HG03135 (cell line): ENCODE measurements around the gene TMEM79.

ENCODE experiments used
- ATAC-seq: cut with Tn5 transposase; IDR thresholded peaks from one replicate; pipeline ENCODE4 v1.9.1; 2021; ENCODE audit warnings: mild to moderate bottlenecking, moderate library complexity; ENCODE audit not compliant: unreplicated experiment

TMEM79 gene, protein sequence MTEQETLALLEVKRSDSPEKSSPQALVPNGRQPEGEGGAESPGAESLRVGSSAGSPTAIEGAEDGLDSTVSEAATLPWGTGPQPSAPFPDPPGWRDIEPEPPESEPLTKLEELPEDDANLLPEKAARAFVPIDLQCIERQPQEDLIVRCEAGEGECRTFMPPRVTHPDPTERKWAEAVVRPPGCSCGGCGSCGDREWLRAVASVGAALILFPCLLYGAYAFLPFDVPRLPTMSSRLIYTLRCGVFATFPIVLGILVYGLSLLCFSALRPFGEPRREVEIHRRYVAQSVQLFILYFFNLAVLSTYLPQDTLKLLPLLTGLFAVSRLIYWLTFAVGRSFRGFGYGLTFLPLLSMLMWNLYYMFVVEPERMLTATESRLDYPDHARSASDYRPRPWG

DNA sequence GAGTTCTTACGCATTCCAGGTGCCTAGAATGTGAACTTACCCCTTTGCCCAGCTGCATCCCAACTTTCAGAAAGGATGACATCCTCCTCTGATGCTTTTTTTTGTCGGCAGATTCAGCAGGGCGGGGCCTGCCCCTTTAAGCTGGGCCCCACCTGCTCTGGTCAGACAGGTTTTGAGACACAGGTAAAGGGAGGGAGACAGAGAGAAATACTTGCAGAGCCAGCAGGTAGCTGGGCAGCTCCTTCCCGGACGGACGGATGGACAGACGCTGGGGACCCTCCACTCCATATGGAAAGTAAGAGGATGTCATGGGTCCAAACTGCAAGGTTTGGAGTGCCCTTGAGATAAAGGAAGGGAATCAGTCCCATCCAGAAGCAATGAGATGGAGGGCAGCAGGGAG lies at the start of gene TMEM79:
Gene TMEM79, plus strand, starts transcription at position 214 of the 400 bp plus-strand sequence. CDS start 902 bp downstream, outside the sequence.
- ATAC-seq: no peak

GRCh38 chr1:156236164-156236563 lies 48.0 kb upstream of the TMEM79 start:
- no peak for ATAC-seq

DNA sequence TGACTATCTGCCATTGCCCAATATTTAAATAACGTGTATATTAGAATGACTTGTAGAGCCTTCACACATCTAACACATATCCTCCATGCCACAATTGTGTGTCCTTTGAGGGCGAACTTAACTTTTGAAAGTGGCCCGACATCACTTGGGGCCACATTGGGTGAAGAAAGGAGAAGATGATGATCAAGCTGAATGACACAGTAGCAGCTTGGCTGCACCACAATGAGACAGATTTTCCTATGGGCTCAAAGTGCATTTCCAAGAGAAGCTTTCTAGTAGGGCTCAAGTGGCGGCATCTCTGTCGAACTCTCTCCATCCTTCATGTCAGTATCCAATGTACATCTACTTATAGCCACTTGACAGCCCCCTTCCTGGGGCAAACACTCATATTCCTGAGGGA lies 45.9 kb upstream of the TMEM79 start:
- no peak for ATAC-seq

GRCh38 chr1:156241311-156241811 lies 42.8 kb upstream of the TMEM79 start:
- no peak for ATAC-seq

DNA sequence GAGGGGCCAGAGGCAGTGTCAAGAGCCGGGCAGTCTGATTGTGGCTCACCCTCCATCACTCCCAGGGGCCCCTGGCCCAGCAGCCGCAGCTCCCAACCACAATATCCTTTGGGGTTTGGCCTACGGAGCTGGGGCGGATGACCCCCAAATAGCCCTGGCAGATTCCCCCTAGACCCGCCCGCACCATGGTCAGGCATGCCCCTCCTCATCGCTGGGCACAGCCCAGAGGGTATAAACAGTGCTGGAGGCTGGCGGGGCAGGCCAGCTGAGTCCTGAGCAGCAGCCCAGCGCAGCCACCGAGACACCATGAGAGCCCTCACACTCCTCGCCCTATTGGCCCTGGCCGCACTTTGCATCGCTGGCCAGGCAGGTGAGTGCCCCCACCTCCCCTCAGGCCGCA lies 42.2 kb upstream of the TMEM79 start, which contains the start of gene BGLAP:
Gene BGLAP, plus strand, starts transcription at position 259 of the 400 bp plus-strand sequence. Its CDS starts 48 bp downstream, at position 307.
- no peak for ATAC-seq

- no peak for ATAC-seq
Observed at GRCh38 chr1:156242738-156243137, 41.4 kb upstream of the TMEM79 start.

GRCh38 chr1:156244126-156244525 lies 40.0 kb upstream of the TMEM79 start:
- no peak for ATAC-seq

GRCh38 chr1:156244712-156245111 lies 39.4 kb upstream of the TMEM79 start:
- ATAC-seq: no peak

- ATAC-seq: no peak
Observed at GRCh38 chr1:156245451-156246232, 38.5 kb upstream of the TMEM79 start.

GRCh38 chr1:156246241-156246780 lies 37.8 kb upstream of the TMEM79 start:
- no peak for ATAC-seq

DNA sequence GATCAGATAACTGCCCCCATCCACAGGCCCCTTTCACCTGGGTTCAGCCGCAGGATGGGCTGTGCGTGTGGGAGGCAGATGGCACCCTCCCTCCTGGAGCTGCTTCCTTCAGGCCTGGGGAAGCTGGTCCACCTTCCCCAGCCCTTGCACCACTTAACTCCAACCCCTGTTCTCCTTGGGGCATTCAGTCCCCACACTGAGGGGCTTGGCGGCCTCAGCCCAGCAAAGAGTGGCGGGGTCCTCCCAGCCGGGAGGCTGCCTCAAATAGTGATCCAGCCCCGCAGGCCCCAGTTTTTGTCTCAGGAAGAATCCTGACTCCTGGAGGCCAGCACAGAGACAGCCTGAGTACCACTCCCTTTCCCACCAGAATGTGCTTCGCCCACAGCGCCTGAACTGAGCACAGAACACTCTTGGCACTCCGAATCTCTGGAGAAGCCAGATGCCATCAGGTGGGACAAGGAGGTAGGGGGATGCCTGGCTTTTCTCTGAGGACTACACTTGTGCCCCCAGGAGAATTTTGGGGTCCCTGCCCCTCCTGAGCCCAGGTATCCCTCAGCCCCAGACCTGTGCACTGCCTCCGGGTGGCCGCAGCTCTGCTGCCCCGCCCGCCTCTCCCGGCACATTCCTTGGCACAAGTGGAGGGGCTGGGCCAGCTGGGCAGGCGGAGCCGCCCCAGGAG lies 37.2 kb upstream of the TMEM79 start:
- ATAC-seq: no peak

GRCh38 chr1:156247460-156248322 lies 36.4 kb upstream of the TMEM79 start, which contains the start of gene PAQR6:
TSS of gene PAQR6 (minus strand) at chr1:156248056. CDS start at chr1:156246731, 1,325 bp downstream.
- no peak for ATAC-seq

DNA sequence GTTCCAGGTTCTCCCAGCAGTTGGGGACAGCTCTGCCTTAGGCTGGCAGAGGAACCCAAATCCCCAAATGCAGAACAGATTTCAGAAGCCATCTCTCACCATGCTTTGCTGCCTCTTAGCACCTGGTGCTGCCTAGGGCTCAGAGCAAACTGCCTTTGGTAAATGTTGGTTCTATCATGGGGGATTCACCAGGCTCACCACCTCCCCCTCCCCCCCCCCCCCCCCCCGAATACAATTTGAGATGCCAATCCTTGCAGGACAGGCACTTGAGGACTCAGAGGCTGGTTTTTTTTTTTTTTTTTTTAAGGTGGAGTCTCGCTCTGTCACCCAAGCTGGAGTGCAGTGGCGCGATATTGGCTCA lies 35.8 kb upstream of the TMEM79 start:
- no peak for ATAC-seq

GRCh38 chr1:156249593-156249992 lies 34.5 kb upstream of the TMEM79 start:
- ATAC-seq: no peak

DNA sequence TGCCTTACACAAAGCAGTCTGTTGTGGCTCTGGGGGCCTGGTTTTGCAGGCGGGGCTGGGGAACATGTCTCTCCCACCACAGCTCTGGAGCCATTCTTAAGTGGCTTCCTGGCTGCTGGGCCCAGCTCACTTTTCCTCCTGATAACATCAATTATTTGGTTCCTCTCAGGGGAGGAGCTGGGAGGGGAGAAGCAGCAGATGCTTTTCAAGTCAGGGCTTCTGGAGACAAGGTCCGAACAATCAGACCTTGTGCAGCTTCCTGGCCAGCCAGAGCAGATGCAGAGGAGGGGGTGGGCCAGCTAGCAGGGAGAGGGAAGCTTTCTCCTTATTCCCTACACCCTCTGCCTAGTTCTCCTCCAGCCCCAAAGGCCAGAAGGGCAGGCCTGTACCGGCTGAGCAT lies 32.6 kb upstream of the TMEM79 start:
- ATAC-seq: no peak

GRCh38 chr1:156253634-156254033 lies 30.5 kb upstream of the TMEM79 start:
- ATAC-seq: no peak

DNA sequence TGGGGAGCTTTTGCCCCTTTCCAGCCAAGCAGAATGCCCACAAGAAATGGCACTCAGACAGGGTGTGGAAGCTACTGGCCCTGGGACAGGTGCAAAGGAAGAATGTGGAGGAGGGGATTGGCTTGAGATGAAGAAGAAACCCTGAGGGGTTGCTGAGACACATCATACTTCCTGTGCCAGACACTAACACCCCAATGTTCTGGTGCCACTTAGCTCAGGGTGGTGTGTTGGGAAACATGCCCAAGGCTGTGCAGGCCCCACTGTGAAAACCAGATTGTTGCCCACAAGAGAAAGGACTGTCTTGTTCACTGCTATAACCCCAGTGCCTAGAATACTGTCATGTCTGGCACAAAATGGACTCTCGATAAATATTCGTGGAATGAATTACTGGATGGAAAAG lies 26.4 kb upstream of the TMEM79 start:
- no peak for ATAC-seq

GRCh38 chr1:156258859-156259258 lies 25.3 kb upstream of the TMEM79 start:
- no peak for ATAC-seq

- ATAC-seq: no peak
Observed at GRCh38 chr1:156259805-156260204, 24.3 kb upstream of the TMEM79 start.

DNA sequence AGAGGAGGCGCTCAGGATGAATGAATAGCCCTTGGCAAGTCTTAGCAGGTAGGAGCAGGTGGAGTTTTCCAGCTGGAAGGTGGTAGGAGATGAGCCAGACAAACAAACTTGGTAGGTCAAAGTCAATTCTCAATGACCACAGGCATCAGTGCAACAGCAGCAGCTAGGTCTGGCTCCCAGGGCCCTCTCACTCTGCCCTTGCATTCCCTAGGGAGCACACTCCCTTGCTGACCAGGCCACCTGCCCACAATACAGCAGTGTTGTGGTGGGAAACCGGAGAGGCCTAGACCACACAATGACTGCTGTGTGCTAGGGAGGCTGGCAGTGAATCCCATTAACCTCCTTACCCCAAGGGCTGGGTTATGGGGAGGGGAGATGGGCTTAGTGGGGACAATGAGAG lies 23.2 kb upstream of the TMEM79 start:
- no peak for ATAC-seq
